Measurements from ENCODE around the gene VASN.

Gene VASN

DNA sequence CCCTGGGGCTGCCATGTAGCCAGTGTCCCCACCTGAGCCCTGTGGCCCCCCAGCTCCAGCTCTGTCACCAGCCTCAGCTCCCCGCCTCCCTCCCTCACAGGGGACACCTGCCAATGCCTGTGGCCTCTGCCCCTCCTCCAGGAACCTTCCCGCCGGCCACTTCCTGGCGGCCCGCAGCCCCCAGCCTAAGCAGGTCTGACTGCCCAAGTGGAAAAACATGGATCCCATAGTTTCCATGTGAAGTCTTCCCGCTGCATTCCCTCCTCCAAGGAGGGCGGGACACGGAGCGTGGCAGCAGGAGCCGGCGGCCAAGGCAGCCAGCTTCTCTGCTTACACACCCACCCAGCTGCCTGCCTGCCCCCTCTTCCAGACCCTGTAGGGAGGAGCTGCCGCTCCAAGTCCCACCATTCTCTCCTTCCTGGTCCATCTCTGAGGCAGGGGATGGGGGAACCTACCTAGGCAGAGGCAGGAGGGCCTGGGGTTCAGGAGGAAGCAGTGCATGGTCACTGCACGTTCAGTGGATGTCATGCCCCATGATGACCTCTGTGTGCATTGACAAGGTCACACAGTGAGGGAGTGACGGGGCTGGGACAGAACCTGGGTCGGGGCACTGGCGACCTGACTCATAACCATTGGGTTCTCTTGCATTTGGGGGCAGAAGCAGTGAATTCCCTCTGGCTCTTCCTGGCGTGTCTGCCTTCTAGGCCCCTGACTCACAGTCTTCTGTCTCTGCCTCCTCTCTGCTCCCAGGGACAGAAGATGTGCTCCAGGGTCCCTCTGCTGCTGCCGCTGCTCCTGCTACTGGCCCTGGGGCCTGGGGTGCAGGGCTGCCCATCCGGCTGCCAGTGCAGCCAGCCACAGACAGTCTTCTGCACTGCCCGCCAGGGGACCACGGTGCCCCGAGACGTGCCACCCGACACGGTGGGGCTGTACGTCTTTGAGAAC is 8.7 kb downstream of the VASN start:
- H3K4me2 ChIP-seq (ENCODE audit: low read length, poor library complexity, severe bottlenecking), result no peak overlapping the region
- DNase-seq, result no peak
- H3K27me3 ChIP-seq (ENCODE audit: control insufficient read depth in 1 of 2, insufficient read depth in 1 of 2, low read length in 2 of 2), result no peaks in the 10 kb centered on the region
- no peak overlapping the region for H3K4me3 ChIP-seq (ENCODE audit: insufficient read depth in 1 of 2, low read depth in 1 of 2, low read length in 2 of 2)
- no peak overlapping the region for H2BK15ac ChIP-seq (ENCODE audit: low read depth, poor library complexity, severe bottlenecking)
- H2BK12ac ChIP-seq (ENCODE audit: low read length in 2 of 2), result no peak overlapping the region
- H2BK120ac ChIP-seq (ENCODE audit: low read depth, low read length), result no peak overlapping the region
- H3K79me1 ChIP-seq (replicated peaks; ENCODE audit: low read length, poor library complexity, severe bottlenecking), result peaks cover 42% of the 10 kb centered on the region
- peak overlapping the region; percentile 2 for H3K27ac ChIP-seq (ENCODE audit: low read length, poor library complexity, severe bottlenecking)
- no peak overlapping the region for H3K18ac ChIP-seq (ENCODE audit: low read depth in 1 of 2, low read length in 2 of 2)
- no peak overlapping the region for H3K14ac ChIP-seq (ENCODE audit: low read length in 2 of 2)
- no peak overlapping the region for H2AFZ ChIP-seq (ENCODE audit: low read depth, low read length)
- H3K4me1 ChIP-seq (ENCODE audit: control insufficient read depth, insufficient read depth, low read depth, low read length), result peaks cover 79% of the 10 kb centered on the region
- no peak overlapping the region for H4K8ac ChIP-seq (ENCODE audit: low read length)
- H3K36me3 ChIP-seq (ENCODE audit: control insufficient read depth in 1 of 2, insufficient read depth in 2 of 2, low read depth in 1 of 2, low read length in 2 of 2), result peaks cover 61 to 80% of the 10 kb centered on the region in 2 experiments
- no peak overlapping the region for H3K4ac ChIP-seq (ENCODE audit: low read depth in 1 of 2, low read length in 2 of 2)
- H3K9ac ChIP-seq (ENCODE audit: low read length), result no peak overlapping the region
- H3K23ac ChIP-seq (ENCODE audit: low read length in 2 of 2), result no peak overlapping the region
- no peak overlapping the region for H2AK5ac ChIP-seq (ENCODE audit: low read length, severe bottlenecking)
- no peak overlapping the region for H4K91ac ChIP-seq (ENCODE audit: low read length)
- no peak overlapping the region for H2BK5ac ChIP-seq (ENCODE audit: low read depth, low read length, poor library complexity, severe bottlenecking)
- no peaks in the 10 kb centered on the region for H3K9me3 ChIP-seq (ENCODE audit: control insufficient read depth, low read length)
- whole genome bisulfite sequencing, result 88% methylated on average over 25 of the region's 26 CpGs

DNA sequence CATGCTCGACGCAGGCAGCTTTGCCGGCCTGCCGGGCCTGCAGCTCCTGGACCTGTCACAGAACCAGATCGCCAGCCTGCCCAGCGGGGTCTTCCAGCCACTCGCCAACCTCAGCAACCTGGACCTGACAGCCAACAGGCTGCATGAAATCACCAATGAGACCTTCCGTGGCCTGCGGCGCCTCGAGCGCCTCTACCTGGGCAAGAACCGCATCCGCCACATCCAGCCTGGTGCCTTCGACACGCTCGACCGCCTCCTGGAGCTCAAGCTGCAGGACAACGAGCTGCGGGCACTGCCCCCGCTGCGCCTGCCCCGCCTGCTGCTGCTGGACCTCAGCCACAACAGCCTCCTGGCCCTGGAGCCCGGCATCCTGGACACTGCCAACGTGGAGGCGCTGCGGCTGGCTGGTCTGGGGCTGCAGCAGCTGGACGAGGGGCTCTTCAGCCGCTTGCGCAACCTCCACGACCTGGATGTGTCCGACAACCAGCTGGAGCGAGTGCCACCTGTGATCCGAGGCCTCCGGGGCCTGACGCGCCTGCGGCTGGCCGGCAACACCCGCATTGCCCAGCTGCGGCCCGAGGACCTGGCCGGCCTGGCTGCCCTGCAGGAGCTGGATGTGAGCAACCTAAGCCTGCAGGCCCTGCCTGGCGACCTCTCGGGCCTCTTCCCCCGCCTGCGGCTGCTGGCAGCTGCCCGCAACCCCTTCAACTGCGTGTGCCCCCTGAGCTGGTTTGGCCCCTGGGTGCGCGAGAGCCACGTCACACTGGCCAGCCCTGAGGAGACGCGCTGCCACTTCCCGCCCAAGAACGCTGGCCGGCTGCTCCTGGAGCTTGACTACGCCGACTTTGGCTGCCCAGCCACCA is 9.7 kb downstream of the VASN start:
- Histone ChIP-seq H3K27ac (ENCODE audit: low read length, poor library complexity, severe bottlenecking) (no peak overlapping the region), H3K4me2 (ENCODE audit: low read length, poor library complexity, severe bottlenecking) (no peak overlapping the region), H2BK120ac (ENCODE audit: low read depth, low read length) (no peak overlapping the region), H3K23ac (ENCODE audit: low read length in 2 of 2) (no peak overlapping the region), H3K18ac (ENCODE audit: low read depth in 1 of 2, low read length in 2 of 2) (no peak overlapping the region), H2BK5ac (ENCODE audit: low read depth, low read length, poor library complexity, severe bottlenecking) (no peak overlapping the region), H3K9me3 (ENCODE audit: control insufficient read depth, low read length) (no peaks in the 10 kb centered on the region), H3K14ac (ENCODE audit: low read length in 2 of 2) (no peak overlapping the region), H2BK12ac (ENCODE audit: low read length in 2 of 2) (no peak overlapping the region), H2AFZ (ENCODE audit: low read depth, low read length) (no peak overlapping the region), H2AK5ac (ENCODE audit: low read length, severe bottlenecking) (no peak overlapping the region), H3K79me1 (replicated peaks; ENCODE audit: low read length, poor library complexity, severe bottlenecking) (peaks cover 36% of the 10 kb centered on the region), H3K4me3 (ENCODE audit: insufficient read depth in 1 of 2, low read depth in 1 of 2, low read length in 2 of 2) (no peak overlapping the region), H3K4ac (ENCODE audit: low read depth in 1 of 2, low read length in 2 of 2) (no peak overlapping the region), H4K8ac (ENCODE audit: low read length) (peak overlapping the region; percentile 32), H3K4me1 (ENCODE audit: control insufficient read depth, insufficient read depth, low read depth, low read length) (peaks cover 77% of the 10 kb centered on the region), H2BK15ac (ENCODE audit: low read depth, poor library complexity, severe bottlenecking) (no peak overlapping the region), H3K9ac (ENCODE audit: low read length) (no peak overlapping the region), H3K36me3 (ENCODE audit: control insufficient read depth in 1 of 2, insufficient read depth in 2 of 2, low read depth in 1 of 2, low read length in 2 of 2) (peaks cover 61 to 82% of the 10 kb centered on the region in 2 experiments), H4K91ac (ENCODE audit: low read length) (peak overlapping the region; percentile 3), H3K27me3 (ENCODE audit: control insufficient read depth in 1 of 2, insufficient read depth in 1 of 2, low read length in 2 of 2) (no peaks in the 10 kb centered on the region)
- DNase-seq, result no peak
- WGBS, result 95% methylated on average over 59 of the region's 59 CpGs

DNA sequence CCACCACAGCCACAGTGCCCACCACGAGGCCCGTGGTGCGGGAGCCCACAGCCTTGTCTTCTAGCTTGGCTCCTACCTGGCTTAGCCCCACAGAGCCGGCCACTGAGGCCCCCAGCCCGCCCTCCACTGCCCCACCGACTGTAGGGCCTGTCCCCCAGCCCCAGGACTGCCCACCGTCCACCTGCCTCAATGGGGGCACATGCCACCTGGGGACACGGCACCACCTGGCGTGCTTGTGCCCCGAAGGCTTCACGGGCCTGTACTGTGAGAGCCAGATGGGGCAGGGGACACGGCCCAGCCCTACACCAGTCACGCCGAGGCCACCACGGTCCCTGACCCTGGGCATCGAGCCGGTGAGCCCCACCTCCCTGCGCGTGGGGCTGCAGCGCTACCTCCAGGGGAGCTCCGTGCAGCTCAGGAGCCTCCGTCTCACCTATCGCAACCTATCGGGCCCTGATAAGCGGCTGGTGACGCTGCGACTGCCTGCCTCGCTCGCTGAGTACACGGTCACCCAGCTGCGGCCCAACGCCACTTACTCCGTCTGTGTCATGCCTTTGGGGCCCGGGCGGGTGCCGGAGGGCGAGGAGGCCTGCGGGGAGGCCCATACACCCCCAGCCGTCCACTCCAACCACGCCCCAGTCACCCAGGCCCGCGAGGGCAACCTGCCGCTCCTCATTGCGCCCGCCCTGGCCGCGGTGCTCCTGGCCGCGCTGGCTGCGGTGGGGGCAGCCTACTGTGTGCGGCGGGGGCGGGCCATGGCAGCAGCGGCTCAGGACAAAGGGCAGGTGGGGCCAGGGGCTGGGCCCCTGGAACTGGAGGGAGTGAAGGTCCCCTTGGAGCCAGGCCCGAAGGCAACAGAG is 10.5 kb downstream of the VASN start:
- no peak for DNase-seq
- peaks cover 76% of the 10 kb centered on the region for H3K4me1 ChIP-seq (ENCODE audit: control insufficient read depth, insufficient read depth, low read depth, low read length)
- no peak overlapping the region for H2BK120ac ChIP-seq (ENCODE audit: low read depth, low read length)
- H3K9me3 ChIP-seq (ENCODE audit: control insufficient read depth, low read length), result no peaks in the 10 kb centered on the region
- no peak overlapping the region for H3K4me2 ChIP-seq (ENCODE audit: low read length, poor library complexity, severe bottlenecking)
- WGBS, result 97% methylated on average over 54 of the region's 55 CpGs
- H3K14ac ChIP-seq (ENCODE audit: low read length in 2 of 2), result no peak overlapping the region
- no peak overlapping the region for H2AK5ac ChIP-seq (ENCODE audit: low read length, severe bottlenecking)
- no peak overlapping the region for H3K23ac ChIP-seq (ENCODE audit: low read length in 2 of 2)
- no peak overlapping the region for H3K27ac ChIP-seq (ENCODE audit: low read length, poor library complexity, severe bottlenecking)
- no peak overlapping the region for H2BK12ac ChIP-seq (ENCODE audit: low read length in 2 of 2)
- H3K27me3 ChIP-seq (ENCODE audit: control insufficient read depth in 1 of 2, insufficient read depth in 1 of 2, low read length in 2 of 2), result no peaks in the 10 kb centered on the region
- no peak overlapping the region for H2AFZ ChIP-seq (ENCODE audit: low read depth, low read length)
- H3K4me3 ChIP-seq (ENCODE audit: insufficient read depth in 1 of 2, low read depth in 1 of 2, low read length in 2 of 2), result no peak overlapping the region
- no peak overlapping the region for H2BK15ac ChIP-seq (ENCODE audit: low read depth, poor library complexity, severe bottlenecking)
- peak overlapping the region; percentile 26 for H3K9ac ChIP-seq (ENCODE audit: low read length)
- peak overlapping the region; percentile 19 for H4K8ac ChIP-seq (ENCODE audit: low read length)
- peaks cover 36% of the 10 kb centered on the region for H3K79me1 ChIP-seq (replicated peaks; ENCODE audit: low read length, poor library complexity, severe bottlenecking)
- H4K91ac ChIP-seq (ENCODE audit: low read length), result no peak overlapping the region
- no peak overlapping the region for H3K18ac ChIP-seq (ENCODE audit: low read depth in 1 of 2, low read length in 2 of 2)
- peaks cover 61 to 74% of the 10 kb centered on the region in 2 experiments for H3K36me3 ChIP-seq (ENCODE audit: control insufficient read depth in 1 of 2, insufficient read depth in 2 of 2, low read depth in 1 of 2, low read length in 2 of 2)
- H3K4ac ChIP-seq (ENCODE audit: low read depth in 1 of 2, low read length in 2 of 2), result no peak overlapping the region
- no peak overlapping the region for H2BK5ac ChIP-seq (ENCODE audit: low read depth, low read length, poor library complexity, severe bottlenecking)
